K562 (cell line): ENCODE data around the gene PIK3C2G. TPM values are rescaled to one million over a fixed set of nuclear protein-coding genes. Genes with fewer than 3 reads are reported as not detected.

Source experiments
- ATAC-seq: fragments of 200-7000 bp; cut with Tn5 transposase; 3 replicates; pipeline ENCODE4 v1.9.1; 2020; ENCODE audit warnings: moderate library complexity
- BruUV-seq: library from RNA; stranded (reverse); fragments of 400-500 nt; replicated peaks from 2 replicates; lab custom pipeline; 2021; lab: Mats Ljungman, UMichigan
- CTCF ChIA-PET: fragments of 300-600 bp; formaldehyde crosslinking; extraction: SDS; loops from one replicate; lab custom pipeline; 2021; ENCODE audit warnings: low intra/inter-chr PET ratio; lab: Yijun Ruan, JAX
- POLR2A ChIA-PET: fragments of 300-600, 350-650 bp; sonication (Branson Sonifier 250); formaldehyde crosslinking; extraction: SDS; loops from one replicate; lab custom pipeline; 2021; ENCODE audit warnings: antibody characterized with exemption, inconsistent platforms; lab: Yijun Ruan, JAX
- DNase-seq, 4 experiments: peaks; one replicate each; pipeline versions ENCODE4 v3.0.0 to v3.0.0-alpha.2; 2011 to 2018; ENCODE audit warnings: low spot score in 3 of 4, mixed read lengths in 3 of 4; ENCODE audit errors: extremely low read depth in 1 of 4
- FAIRE-seq: peaks from 2 replicates; lab custom pipeline; 2011; peaks lifted over from hg19 to GRCh38; lab: Jason Lieb, UNC
- H2AFZ ChIP-seq: 2 replicates; pipeline ENCODE4 v1.6.0; 2011; ENCODE audit warnings: low read depth, low read length, control low read depth, inconsistent platforms
- H3K27ac ChIP-seq: fragments of 200-600 bp; 3 replicates; pipeline ENCODE4 v1.8.0; 2011; ENCODE audit warnings: low read depth, mild to moderate bottlenecking, control low read depth, inconsistent platforms, low read length, moderate library complexity, mixed read lengths; ENCODE audit errors: extremely low read depth
- H3K27me3 ChIP-seq, 2 experiments: fragments of 300-600 bp in 1 of 2; 2 replicates in 1 of 2; 3 replicates in 1 of 2; pipeline versions ENCODE4 v1.6.0 to v1.8.0; 2011; ENCODE audit warnings: inconsistent platforms in 2 of 2, low read length in 2 of 2, mild to moderate bottlenecking in 1 of 2, mixed read lengths in 1 of 2, moderate library complexity in 1 of 2; ENCODE audit not compliant: control insufficient read depth in 2 of 2, insufficient read depth in 2 of 2
- H3K36me3 ChIP-seq: fragments of 300-600 bp; 3 replicates; pipeline ENCODE4 v1.8.0; 2011; ENCODE audit warnings: mild to moderate bottlenecking, low read length, inconsistent platforms; ENCODE audit not compliant: control insufficient read depth, insufficient read depth
- H3K4me1 ChIP-seq, 2 experiments: fragments of 200-600 bp in 1 of 2; replicated peaks in 1 of 2; 2 replicates in 1 of 2; 3 replicates in 1 of 2; pipeline versions ENCODE4 v1.5.1 to v1.8.0; 2011; ENCODE audit warnings: inconsistent platforms in 2 of 2, low read length in 2 of 2, mild to moderate bottlenecking in 1 of 2, mixed read lengths in 1 of 2, moderate library complexity in 1 of 2; ENCODE audit not compliant: control insufficient read depth in 2 of 2, insufficient read depth in 2 of 2
- H3K4me2 ChIP-seq: 2 replicates; pipeline ENCODE4 v1.6.1; 2011; ENCODE audit warnings: low read length, control low read depth, inconsistent platforms, mixed read lengths; ENCODE audit not compliant: insufficient read depth
- H3K4me3 ChIP-seq: fragments of 200-600 bp; sonication (generic), shearing (Covaris generic); 2 replicates; pipeline ENCODE4 v1.5.1; 2016; ENCODE audit warnings: control low read depth, inconsistent platforms
- H3K79me2 ChIP-seq: fragments of 200-600 bp; 3 replicates; pipeline ENCODE4 v1.8.0; 2011; ENCODE audit warnings: low read length, inconsistent platforms; ENCODE audit not compliant: control insufficient read depth, insufficient read depth
- H3K9ac ChIP-seq, 2 experiments: 2 replicates each; pipeline versions ENCODE4 v1.6.0 to v1.6.1; 2011; ENCODE audit warnings: low read depth in 2 of 2, low read length in 2 of 2, control low read depth in 1 of 2, inconsistent platforms in 1 of 2, mild to moderate bottlenecking in 1 of 2, mixed read lengths in 1 of 2; ENCODE audit not compliant: insufficient read depth in 1 of 2
- H3K9me1 ChIP-seq: one replicate; pipeline ENCODE4 v1.6.0; 2011; ENCODE audit warnings: inconsistent platforms, mild to moderate bottlenecking, low read length, moderate library complexity; ENCODE audit not compliant: control insufficient read depth, insufficient read depth
- H3K9me3 ChIP-seq: replicated peaks from 2 replicates; pipeline ENCODE4 v1.5.1; 2011; ENCODE audit warnings: low read depth, low read length, inconsistent platforms; ENCODE audit not compliant: control insufficient read depth, insufficient read depth
- H4K20me1 ChIP-seq: replicated peaks from 2 replicates; pipeline ENCODE4 v1.6.1; 2011; ENCODE audit warnings: low read length, inconsistent platforms, mixed read lengths; ENCODE audit not compliant: control insufficient read depth, insufficient read depth
- ARID4B ChIP-seq: sonication (generic); formaldehyde crosslinking; IDR thresholded peaks from 2 replicates; pipeline ENCODE4 v1.8.0; 2022; ENCODE audit warnings: mild to moderate bottlenecking, missing genetic modification reagents
- EGR1 ChIP-seq: fragments of 450-650 bp; conservative IDR thresholded peaks from 2 replicates; pipeline ENCODE4 v1.6.1; 2017; ENCODE audit warnings: mild to moderate bottlenecking
- EP300 ChIP-seq: IDR thresholded peaks from 2 replicates; pipeline ENCODE4 v1.6.1; 2012; ENCODE audit warnings: low read length, improper control_type of control experiment
- HDAC2 ChIP-seq: fragments of 450-650 bp; IDR thresholded peaks from 2 replicates; pipeline ENCODE4 v1.6.1; 2016; ENCODE audit warnings: mild to moderate bottlenecking
- RFX1 ChIP-seq: fragments of 450-650 bp; IDR thresholded peaks from 2 replicates; pipeline ENCODE4 v1.6.1; 2016; ENCODE audit warnings: mild to moderate bottlenecking, moderate library complexity
- SMARCB1 ChIP-seq: IDR thresholded peaks from 2 replicates; pipeline ENCODE4 v1.6.1; 2011; ENCODE audit warnings: improper control_type of control experiment, low read depth; ENCODE audit not compliant: insufficient read length
- SREBF2 ChIP-seq: sonication (generic); formaldehyde crosslinking; IDR thresholded peaks from 2 replicates; pipeline ENCODE4 v1.4.0; 2020; ENCODE audit warnings: mild to moderate bottlenecking, missing genetic modification reagents
- TAF1 ChIP-seq: IDR thresholded peaks from 2 replicates; pipeline ENCODE4 v1.6.1; 2011; ENCODE audit warnings: mild to moderate bottlenecking, low read length, moderate library complexity; ENCODE audit not compliant: insufficient read depth, control insufficient read depth, severe bottlenecking; ENCODE audit errors: extremely low read depth
- ZNF121 ChIP-seq: sonication (generic); formaldehyde crosslinking; conservative IDR thresholded peaks from 2 replicates; pipeline ENCODE4 v1.8.0; 2022; ENCODE audit warnings: missing genetic modification reagents
- ZNF668 ChIP-seq: fragments of 250-450 bp; sonication (Bioruptor Pico); IDR thresholded peaks from 2 replicates; pipeline ENCODE4 v1.8.0; 2022; ENCODE audit warnings: mild to moderate bottlenecking, inconsistent platforms
- ZNF785 ChIP-seq: fragments of 250-450 bp; sonication (Bioruptor Pico); IDR thresholded peaks from 2 replicates; pipeline ENCODE4 v1.4.0; 2020; ENCODE audit warnings: mild to moderate bottlenecking
- WGBS: fragments of 100-300 bp; shearing (Covaris generic); methylation state at CpG from one replicate; pipeline ENCODE4 v1.1.6; 2016; ENCODE audit warnings: low coverage, mixed read lengths; ENCODE audit not compliant: insufficient coverage; ENCODE audit errors: missing lambda C conversion rate; 5-methylcytosine and 5-hydroxymethylcytosine counted together
- in situ Hi-C: fragments of 300-500 bp; cut with MboI; formaldehyde crosslinking; loops from 4 replicates; pipeline ENCODE4 v1.15.0; 2018; ENCODE audit warnings: inconsistent platforms, mixed read lengths
- intact Hi-C: fragments of 100-400 bp; cut with micrococcal nuclease; formaldehyde crosslinking; loops from 2 replicates; pipeline ENCODE4 v1.14.2; 2022
- polyA plus RNA-seq, 8 experiments: library from polyadenylated mRNA; depleted of rRNA in 4 of 8; stranded (reverse) in 5 of 8; unstranded in 3 of 8; fragments of >200 nt; fragmentation: Nextera tagmentation in 2 of 8; fragmentation: Illumina TruSeq in 1 of 8; extraction: Ambion mirVana in 2 of 8; extraction: Trizol in 1 of 8; gene quantifications; 2 replicates each; pipeline versions ENCODE4 v1.2.1 to v1.2.3, GENCODE V29; 2011 to 2014; ENCODE audit warnings: inconsistent platforms in 1 of 8, missing spikeins in 1 of 8
- total RNA-seq, 7 experiments: library from RNA; depleted of rRNA in 6 of 7; stranded (reverse); fragments of >200 nt in 6 of 7; fragmentation: Illumina TruSeq in 2 of 7; extraction: Trizol in 2 of 7; gene quantifications; 2 replicates each; pipeline versions ENCODE4 v1.2.1 to v1.2.3, GENCODE V29; 2011 to 2021; ENCODE audit warnings: low replicate concordance in 1 of 7

PIK3C2G gene
- total and polyA plus RNA-seq, 9 of the 15 experiments (the other 6 are each of a cell fraction or from before 2014, with no cell fraction given), result not detected

GRCh38 chr12:18580291-18580690 lies 319.0 kb downstream of the PIK3C2G start:
- no peaks in the 10 kb centered on the region for H3K79me2 ChIP-seq
- ATAC-seq, result no peak
- no peaks in the 10 kb centered on the region for H3K36me3 ChIP-seq
- ChIA-PET CTCF (no interaction called here), POLR2A (no interaction called here)
- H3K27ac ChIP-seq, result no peak overlapping the region
- H3K4me2 ChIP-seq, result no peak overlapping the region
- in situ Hi-C loops, result no loop called here
- H3K9me1 ChIP-seq, result no peaks in the 10 kb centered on the region
- H3K4me1 ChIP-seq, result no peaks in the 10 kb centered on the region; a peak in 1 of 5 replicates
- no TSS peak for BruUV-seq
- TF ChIP-seq EP300, result no peak
- TF ChIP-seq ZNF785, result no peak
- no peak for TF ChIP-seq EGR1
- no peak for TF ChIP-seq TAF1
- TF ChIP-seq ARID4B (CRISPR knock-in tag), result no peak
- TF ChIP-seq SMARCB1, result no peak
- no peak for TF ChIP-seq ZNF121 (CRISPR knock-in tag)
- no peak for TF ChIP-seq ZNF668 (CRISPR knock-in tag)
- TF ChIP-seq RFX1, result no peak
- no peak for TF ChIP-seq HDAC2
- no peak for TF ChIP-seq SREBF2
- no peaks in the 10 kb centered on the region for H4K20me1 ChIP-seq
- no peak overlapping the region for H3K4me3 ChIP-seq
- intact Hi-C loops, result no loop called here
- no peaks in the 10 kb centered on the region for H3K9me3 ChIP-seq
- H2AFZ ChIP-seq, result no peak overlapping the region
- no peak overlapping the region for H3K9ac ChIP-seq
- 30% methylated on average over 3 of the region's 3 CpGs for WGBS
- no peaks in the 10 kb centered on the region for H3K27me3 ChIP-seq
- no peak for DNase-seq
- no peak for FAIRE-seq
